Measurements from ENCODE around the gene CDKAL1.

GRCh38 chr6:20791074-20791473 lies 256.8 kb downstream of the CDKAL1 start:
- TF ChIP-seq POLR2AphosphoS5 (IDR thresholded peaks at IDR 0.05): no peak
- no peak for TF ChIP-seq CTCF (IDR thresholded peaks at IDR 0.05)
- TF ChIP-seq POLR2A (IDR thresholded peaks at IDR 0.05): no peak

Measured in prostate gland (tissue), 2 donors.